Duodenal mucosa (tissue), 2 donors: ENCODE data around the gene HOXD8.

Experiments used
- H3K27ac ChIP-seq: one replicate; pipeline ENCODE4 v1.7.0; 2013; ENCODE audit warnings: low read depth, low read length
- H3K27me3 ChIP-seq, 2 donors: one replicate each; pipeline ENCODE4 v1.7.0; 2013; ENCODE audit warnings: low read length in 2 of 2, control low read depth in 1 of 2; ENCODE audit not compliant: insufficient read depth in 2 of 2, control insufficient read depth in 1 of 2
- H3K36me3 ChIP-seq, 2 donors: one replicate each; pipeline ENCODE4 v1.7.0; 2013; ENCODE audit warnings: low read length in 2 of 2, control low read depth in 1 of 2; ENCODE audit not compliant: insufficient read depth in 2 of 2, control insufficient read depth in 1 of 2
- H3K4me1 ChIP-seq, 2 donors: one replicate each; pipeline ENCODE4 v1.7.0; 2013; ENCODE audit warnings: low read length in 2 of 2, control low read depth in 1 of 2; ENCODE audit not compliant: insufficient read depth in 2 of 2, control insufficient read depth in 1 of 2
- H3K4me3 ChIP-seq, 2 donors: one replicate each; pipeline ENCODE4 v1.7.0; 2013; ENCODE audit warnings: low read length in 2 of 2, low read depth in 1 of 2
- H3K9ac ChIP-seq, 2 donors: one replicate each; pipeline ENCODE4 v1.7.0; 2013; ENCODE audit warnings: low read length in 2 of 2, low read depth in 1 of 2
- H3K9me3 ChIP-seq, 2 donors: one replicate each; pipeline ENCODE4 v1.7.0; 2013; ENCODE audit warnings: low read length in 2 of 2, control low read depth in 1 of 2; ENCODE audit not compliant: control insufficient read depth in 1 of 2

Gene HOXD8

GRCh38 chr2:176103742-176104315 lies 25.7 kb upstream of the HOXD8 start:
- Histone ChIP-seq H3K27me3 (peaks cover 84 to 92% of the 10 kb centered on the region in 2 donors), H3K4me3 (no peak overlapping the region), H3K4me1 (peaks cover 0 to 5% of the 10 kb centered on the region in 2 donors), H3K9ac (no peak overlapping the region), H3K36me3 (no peaks in the 10 kb centered on the region), H3K9me3 (no peaks in the 10 kb centered on the region), H3K27ac (no peak overlapping the region)

GRCh38 chr2:176104316-176105077 lies 25.0 kb upstream of the HOXD8 start:
- no peaks in the 10 kb centered on the region for H3K9me3 ChIP-seq
- H3K27me3 ChIP-seq: peaks cover 84 to 92% of the 10 kb centered on the region in 2 donors
- no peak overlapping the region for H3K27ac ChIP-seq
- no peak overlapping the region for H3K4me3 ChIP-seq
- H3K4me1 ChIP-seq: peaks cover 0 to 5% of the 10 kb centered on the region in 2 donors
- no peak overlapping the region for H3K9ac ChIP-seq
- H3K36me3 ChIP-seq: no peaks in the 10 kb centered on the region

- Histone ChIP-seq H3K4me1 (peaks cover 0 to 5% of the 10 kb centered on the region in 2 donors), H3K9me3 (no peaks in the 10 kb centered on the region), H3K27me3 (peaks cover 84 to 92% of the 10 kb centered on the region in 2 donors), H3K27ac (no peak overlapping the region), H3K36me3 (no peaks in the 10 kb centered on the region), H3K9ac (no peak overlapping the region), H3K4me3 (no peak overlapping the region)
Observed at GRCh38 chr2:176105078-176105729, 24.3 kb upstream of the HOXD8 start.

GRCh38 chr2:176105730-176106580 lies 23.6 kb upstream of the HOXD8 start:
- no peaks in the 10 kb centered on the region for H3K9me3 ChIP-seq
- H3K27ac ChIP-seq: no peak overlapping the region
- no peaks in the 10 kb centered on the region for H3K36me3 ChIP-seq
- peaks cover 84 to 92% of the 10 kb centered on the region in 2 donors for H3K27me3 ChIP-seq
- H3K9ac ChIP-seq: no peak overlapping the region
- no peak overlapping the region for H3K4me3 ChIP-seq
- H3K4me1 ChIP-seq: peaks cover 0 to 5% of the 10 kb centered on the region in 2 donors

GRCh38 chr2:176106581-176107539 lies 22.6 kb upstream of the HOXD8 start, which contains the start of gene HOXD11:
HOXD11 (plus strand) TSS chr2:176107280; CDS start chr2:176107356, 76 bp downstream.
- Histone ChIP-seq H3K9ac (no peak within 1 kb of the TSS), H3K4me3 (peak within 1 kb of the TSS in 1 of 2 donors; percentile 32), H3K4me1 (peaks cover 0 to 5% of the 10 kb centered on the region in 2 donors), H3K9me3 (no peaks in the 10 kb centered on the region), H3K27me3 (peaks cover 84 to 92% of the 10 kb centered on the region in 2 donors), H3K27ac (no peak within 1 kb of the TSS), H3K36me3 (no peaks in the 10 kb centered on the region)

- Histone ChIP-seq H3K9ac (no peak overlapping the region), H3K4me1 (peaks cover 0 to 5% of the 10 kb centered on the region in 2 donors), H3K27ac (no peak overlapping the region), H3K27me3 (peaks cover 86 to 92% of the 10 kb centered on the region in 2 donors), H3K9me3 (no peaks in the 10 kb centered on the region), H3K4me3 (no peak overlapping the region), H3K36me3 (no peaks in the 10 kb centered on the region)
Observed at GRCh38 chr2:176107731-176108181, 21.7 kb upstream of the HOXD8 start.

GRCh38 chr2:176109192-176109901 lies 20.2 kb upstream of the HOXD8 start:
- Histone ChIP-seq H3K4me3 (no peak overlapping the region), H3K36me3 (no peaks in the 10 kb centered on the region), H3K9me3 (no peaks in the 10 kb centered on the region), H3K4me1 (peaks cover 0 to 5% of the 10 kb centered on the region in 2 donors), H3K27me3 (peaks cover 87 to 92% of the 10 kb centered on the region in 2 donors), H3K9ac (no peak overlapping the region), H3K27ac (no peak overlapping the region)

GRCh38 chr2:176109946-176110345 lies 19.6 kb upstream of the HOXD8 start:
- Histone ChIP-seq H3K36me3 (no peaks in the 10 kb centered on the region), H3K27ac (no peak overlapping the region), H3K9me3 (no peaks in the 10 kb centered on the region), H3K4me1 (peaks cover 0 to 5% of the 10 kb centered on the region in 2 donors), H3K4me3 (no peak overlapping the region), H3K27me3 (peaks cover 87 to 92% of the 10 kb centered on the region in 2 donors), H3K9ac (no peak overlapping the region)
